OCI-LY3 (cell line): ENCODE data around the gene CHMP4A.
A peak's percentile ranks its signal among the peaks of the same experiment; 100 is the strongest.

Source experiments
- H2AFZ ChIP-seq: fragments of 200-600, 300-600 bp; shearing (Covaris generic); 2 replicates; pipeline ENCODE4 v1.6.0; 2014; ENCODE audit warnings: antibody characterized with exemption, low read depth, low read length
- H3K27ac ChIP-seq: fragments of 200-600, 300-600 bp; sonication (generic); 2 replicates; pipeline ENCODE4 v1.5.1; 2014; ENCODE audit warnings: mild to moderate bottlenecking, low read length, moderate library complexity, mixed read lengths
- H3K27me3 ChIP-seq: fragments of 200-600, 300-600 bp; sonication (generic); 2 replicates; pipeline ENCODE4 v1.6.1; 2014; ENCODE audit warnings: low read depth, low read length, mixed read lengths
- H3K36me3 ChIP-seq: fragments of 200-600, 300-600 bp; sonication (generic); replicated peaks from 2 replicates; pipeline ENCODE3; 2014; ENCODE audit warnings: low read depth, low read length, mixed read lengths
- H3K4me1 ChIP-seq: fragments of 300-600, 200-600 bp; sonication (generic); 2 replicates; pipeline ENCODE4 v1.6.1; 2014; ENCODE audit warnings: low read length, mixed read lengths
- H3K4me2 ChIP-seq: fragments of 200-600, 300-600 bp; sonication (generic); 2 replicates; pipeline ENCODE4 v1.6.1; 2014; ENCODE audit warnings: low read length, mixed read lengths
- H3K4me3 ChIP-seq: fragments of 300-600, 200-600 bp; sonication (generic); 2 replicates; pipeline ENCODE4 v1.5.1; 2014; ENCODE audit warnings: antibody characterized with exemption, mild to moderate bottlenecking, low read length, moderate library complexity
- H3K79me2 ChIP-seq: fragments of 300-600, 200-600 bp; shearing (Covaris generic); 2 replicates; pipeline ENCODE4 v1.6.1; 2014; ENCODE audit warnings: mild to moderate bottlenecking, low read length, mixed read lengths
- H3K9ac ChIP-seq: fragments of 300-600, 200-600 bp; shearing (Covaris generic); 2 replicates; pipeline ENCODE4 v1.6.0; 2014; ENCODE audit warnings: mild to moderate bottlenecking, low read length, moderate library complexity
- H3K9me3 ChIP-seq: fragments of 200-600, 300-600 bp; shearing (Covaris generic); 2 replicates; pipeline ENCODE4 v1.6.1; 2014; ENCODE audit warnings: low read length, mixed read lengths; ENCODE audit not compliant: insufficient read depth
- H4K20me1 ChIP-seq: fragments of 200-600, 300-600 bp; sonication (generic); 2 replicates; pipeline ENCODE4 v1.6.1; 2016; ENCODE audit warnings: low read length, mixed read lengths; ENCODE audit not compliant: insufficient read depth
- CTCF ChIP-seq: fragments of 200-600, 300-600 bp; sonication (generic); IDR thresholded peaks from 2 replicates; pipeline ENCODE4 v1.5.1; 2014; ENCODE audit warnings: antibody characterized with exemption, low read length, low read depth
- EZH2phosphoT487 ChIP-seq: fragments of 200-600 bp; shearing (Covaris generic); IDR thresholded peaks from 2 replicates; pipeline ENCODE4 v1.6.1; 2018; ENCODE audit warnings: antibody characterized with exemption, mixed run types, low read depth

The CHMP4A gene

GRCh38 chr14:24232121-24232644 is 18.9 kb upstream of the CHMP4A start, which contains the start of gene NEDD8:
NEDD8 (minus strand) TSS chr14:24232367; CDS start chr14:24232267, 100 bp downstream.
- TF ChIP-seq EZH2phosphoT487, result no peak
- no peak for TF ChIP-seq CTCF
- Histone ChIP-seq H3K4me3 (peak within 1 kb of the TSS; percentile 83), H3K36me3 (peaks cover 15% of the 10 kb centered on the region), H3K27me3 (no peaks in the 10 kb centered on the region), H3K9ac (peak within 1 kb of the TSS; percentile 75), H4K20me1 (no peaks in the 10 kb centered on the region), H3K4me2 (peak within 1 kb of the TSS; percentile 88), H3K79me2 (peaks cover 40% of the 10 kb centered on the region), H3K27ac (peak within 1 kb of the TSS; percentile 75), H2AFZ (peak within 1 kb of the TSS; percentile 93), H3K4me1 (peaks cover 13% of the 10 kb centered on the region), H3K9me3 (no peaks in the 10 kb centered on the region)

- peaks cover 8% of the 10 kb centered on the region for H3K36me3 ChIP-seq
- TF ChIP-seq CTCF (no peak), EZH2phosphoT487 (no peak)
- 0 out of 2 replicates have a peak overlapping the region, but pooled peaks have one; percentile 93 for H2AFZ ChIP-seq
- H4K20me1 ChIP-seq, result no peaks in the 10 kb centered on the region
- H3K27me3 ChIP-seq, result no peaks in the 10 kb centered on the region
- H3K9me3 ChIP-seq, result no peaks in the 10 kb centered on the region
- peak overlapping the region; percentile 83 for H3K4me3 ChIP-seq
- H3K27ac ChIP-seq, result peak overlapping the region; percentile 75
- H3K4me1 ChIP-seq, result peaks cover 13% of the 10 kb centered on the region
- peak overlapping the region; percentile 79 for H3K4me2 ChIP-seq
- peak overlapping the region; percentile 75 for H3K9ac ChIP-seq
- H3K79me2 ChIP-seq, result peaks cover 47% of the 10 kb centered on the region
These were observed 18.2 kb upstream of the CHMP4A start for GRCh38 chr14:24231263-24232120.

GRCh38 chr14:24228902-24229301 is 15.6 kb upstream of the CHMP4A start:
- Histone ChIP-seq H3K27me3 (no peaks in the 10 kb centered on the region), H4K20me1 (no peaks in the 10 kb centered on the region), H3K4me3 (no peak overlapping the region), H3K36me3 (peaks cover 4% of the 10 kb centered on the region), H3K9me3 (no peaks in the 10 kb centered on the region), H3K9ac (no peak overlapping the region), H3K27ac (no peak overlapping the region), H3K4me2 (no peak overlapping the region), H3K4me1 (peaks cover 13% of the 10 kb centered on the region), H2AFZ (no peak overlapping the region), H3K79me2 (peaks cover 67% of the 10 kb centered on the region)
- TF ChIP-seq CTCF (no peak), EZH2phosphoT487 (no peak)

- peaks cover 4% of the 10 kb centered on the region for H3K36me3 ChIP-seq
- no peaks in the 10 kb centered on the region for H3K27me3 ChIP-seq
- no peak overlapping the region for H3K27ac ChIP-seq
- no peak overlapping the region for H3K4me2 ChIP-seq
- peaks cover 6% of the 10 kb centered on the region for H3K4me1 ChIP-seq
- no peaks in the 10 kb centered on the region for H4K20me1 ChIP-seq
- no peak for TF ChIP-seq CTCF
- no peak for TF ChIP-seq EZH2phosphoT487
- H3K4me3 ChIP-seq, result no peak overlapping the region
- H3K9ac ChIP-seq, result no peak overlapping the region
- peaks cover 65% of the 10 kb centered on the region for H3K79me2 ChIP-seq
- H2AFZ ChIP-seq, result no peak overlapping the region
- no peaks in the 10 kb centered on the region for H3K9me3 ChIP-seq
These were observed 13.2 kb upstream of the CHMP4A start for GRCh38 chr14:24226473-24226872.
